NOMO-1 treated with DMSO at 0.1 percent for 48 hours (cell line): Measurements from ENCODE around the gene ISL1.

Source experiments
- DNase-seq: peaks from one replicate; lab custom pipeline; 2025; ENCODE audit not compliant: unreplicated experiment; lab: John Stamatoyannopoulos, UW

The ISL1 gene

GRCh38 chr5:51439232-51439631 lies 56.0 kb downstream of the ISL1 start:
- DNase-seq, result no peak
